Measurements from ENCODE around the gene TNS1.

The TNS1 gene

GRCh38 chr2:217926801-217927200, 76.0 kb downstream of the TNS1 start:
- TF ChIP-seq GABPA (IDR thresholded peaks at IDR 0.05; ENCODE audit: low read depth) (no peak), CTCF (IDR thresholded peaks at IDR 0.05; ENCODE audit: insufficient read depth, low read length) (no peak), SPI1 (IDR thresholded peaks at IDR 0.05; ENCODE audit: borderline replicate concordance, low read depth) (no peak), POLR2AphosphoS5 (IDR thresholded peaks at IDR 0.05; ENCODE audit: low read depth) (no peak), REST (IDR thresholded peaks at IDR 0.05; ENCODE audit: insufficient replicate concordance, low read depth) (no peak)
- Histone ChIP-seq H3K27ac (replicated peaks) (no peak overlapping the region), H3K27me3 (ENCODE audit: insufficient read depth, poor library complexity, severe bottlenecking) (no peaks in the 10 kb centered on the region), H3K4me3 (replicated peaks; ENCODE audit: insufficient read depth, low read length) (no peak overlapping the region)
- DNase-seq (ENCODE audit: low read depth in 1 of 2, low spot score in 1 of 2): no peak

GRCh38 chr2:217924346-217924901, 78.4 kb downstream of the TNS1 start:
- H3K27ac ChIP-seq (replicated peaks): no peak overlapping the region
- H3K27me3 ChIP-seq (ENCODE audit: insufficient read depth, poor library complexity, severe bottlenecking): no peaks in the 10 kb centered on the region
- DNase-seq (ENCODE audit: low read depth in 1 of 2, low spot score in 1 of 2): no peak
- TF ChIP-seq REST (IDR thresholded peaks at IDR 0.05; ENCODE audit: insufficient replicate concordance, low read depth) (no peak), POLR2AphosphoS5 (IDR thresholded peaks at IDR 0.05; ENCODE audit: low read depth) (no peak), GABPA (IDR thresholded peaks at IDR 0.05; ENCODE audit: low read depth) (no peak), CTCF (IDR thresholded peaks at IDR 0.05; ENCODE audit: insufficient read depth, low read length) (no peak), SPI1 (IDR thresholded peaks at IDR 0.05; ENCODE audit: borderline replicate concordance, low read depth) (no peak)
- H3K4me3 ChIP-seq (replicated peaks; ENCODE audit: insufficient read depth, low read length): no peak overlapping the region

- H3K27ac ChIP-seq (replicated peaks): no peak overlapping the region
Measured at GRCh38 chr2:217923007-217923686, 79.6 kb downstream of the TNS1 start.

More at GRCh38 chr2:217923007-217923686, 79.6 kb downstream of the TNS1 start:
- TF ChIP-seq POLR2AphosphoS5 (IDR thresholded peaks at IDR 0.05; ENCODE audit: low read depth) (no peak), REST (IDR thresholded peaks at IDR 0.05; ENCODE audit: insufficient replicate concordance, low read depth) (no peak), SPI1 (IDR thresholded peaks at IDR 0.05; ENCODE audit: borderline replicate concordance, low read depth) (no peak), CTCF (IDR thresholded peaks at IDR 0.05; ENCODE audit: insufficient read depth, low read length) (no peak), GABPA (IDR thresholded peaks at IDR 0.05; ENCODE audit: low read depth) (no peak)
- DNase-seq (ENCODE audit: low read depth in 1 of 2, low spot score in 1 of 2): no peak
- no peak overlapping the region for H3K4me3 ChIP-seq (replicated peaks; ENCODE audit: insufficient read depth, low read length)
- H3K27me3 ChIP-seq (ENCODE audit: insufficient read depth, poor library complexity, severe bottlenecking): no peaks in the 10 kb centered on the region
